HG02610 (cell line): ENCODE results near the gene WT1.
"Not testable (repeated sequence)": the region's sequence is repeated elsewhere in the genome, so short reads cannot be mapped to it uniquely, and the experiment has no call there.

Experiments used
- ATAC-seq: cut with Tn5 transposase; IDR thresholded peaks from one replicate; pipeline ENCODE4 v1.9.1; 2021; ENCODE audit warnings: mild to moderate bottlenecking, moderate library complexity; ENCODE audit not compliant: unreplicated experiment

The WT1 gene

GRCh38 chr11:32435511-32435941 is at the start of gene WT1:
TSS of gene WT1 (minus strand) at chr11:32435539.
- ATAC-seq = no peak

GRCh38 chr11:32479291-32479690 is 44.0 kb upstream of the WT1 start:
- ATAC-seq = no peak

- ATAC-seq = no peak
Measured at GRCh38 chr11:32478277-32478731, 43.0 kb upstream of the WT1 start.

- ATAC-seq = no peak
Measured at GRCh38 chr11:32473282-32473909, 38.1 kb upstream of the WT1 start.

- ATAC-seq = no peak
Measured at GRCh38 chr11:32472226-32472625, 36.9 kb upstream of the WT1 start.

- not testable (repeated sequence) for ATAC-seq
Measured at GRCh38 chr11:32471544-32471943, 36.2 kb upstream of the WT1 start.

GRCh38 chr11:32469791-32470190 is 34.5 kb upstream of the WT1 start:
- ATAC-seq = no peak

GRCh38 chr11:32466279-32466915 is 31.1 kb upstream of the WT1 start:
- ATAC-seq = no peak

GRCh38 chr11:32464078-32464477 is 28.7 kb upstream of the WT1 start:
- no peak for ATAC-seq

GRCh38 chr11:32462011-32462690 is 26.8 kb upstream of the WT1 start:
- ATAC-seq = no peak

- no peak for ATAC-seq
Measured at GRCh38 chr11:32456864-32457263, 21.5 kb upstream of the WT1 start.

GRCh38 chr11:32454993-32455392 is 19.7 kb upstream of the WT1 start:
- no peak for ATAC-seq

- ATAC-seq = no peak
Measured at GRCh38 chr11:32451808-32452207, 16.5 kb upstream of the WT1 start.

GRCh38 chr11:32450372-32450771 is 15.0 kb upstream of the WT1 start:
- ATAC-seq = no peak

GRCh38 chr11:32448232-32448631 is 12.9 kb upstream of the WT1 start:
- no peak for ATAC-seq

- no peak for ATAC-seq
Measured at GRCh38 chr11:32447252-32447651, 11.9 kb upstream of the WT1 start.

- no peak for ATAC-seq
Measured at GRCh38 chr11:32446227-32446626, 10.9 kb upstream of the WT1 start.

- no peak for ATAC-seq
Measured at GRCh38 chr11:32444186-32444585, 8.8 kb upstream of the WT1 start.

GRCh38 chr11:32440916-32441315 is 5.6 kb upstream of the WT1 start:
- no peak for ATAC-seq

- no peak for ATAC-seq
Measured at GRCh38 chr11:32440312-32440908, 5.1 kb upstream of the WT1 start.

GRCh38 chr11:32439501-32440210 is 4.3 kb upstream of the WT1 start:
- no peak for ATAC-seq
